Ascending aorta (tissue), 2 donors: ENCODE data around the gene CAPN9. TPM values are rescaled to one million over a fixed set of nuclear protein-coding genes. Genes with fewer than 3 reads are reported as not detected.

Experiments used
- DNase-seq, 2 donors: peaks; one replicate each; pipeline ENCODE4 v3.0.0-alpha.2; 2019; ENCODE audit warnings: low spot score in 2 of 2
- H3K27ac ChIP-seq, 2 donors: fragments of 200-600 bp; sonication (generic); one replicate each; pipeline ENCODE4 v1.5.1; 2016 to 2017; ENCODE audit warnings: mild to moderate bottlenecking in 1 of 2
- H3K27me3 ChIP-seq: fragments of 200-600 bp; sonication (generic); one replicate; pipeline ENCODE4 v1.5.1; 2017
- H3K36me3 ChIP-seq, 2 donors: fragments of 200-600 bp; sonication (generic); one replicate each; pipeline ENCODE4 v1.5.1; 2016
- H3K4me1 ChIP-seq, 2 donors: fragments of 200-600 bp; sonication (generic); one replicate each; pipeline ENCODE4 v1.5.1; 2016 to 2017; ENCODE audit warnings: mild to moderate bottlenecking in 1 of 2
- H3K4me3 ChIP-seq, 2 donors: fragments of 200-600 bp; sonication (generic); one replicate each; pipeline ENCODE4 v1.5.1; 2016 to 2017; ENCODE audit warnings: mild to moderate bottlenecking in 1 of 2
- H3K9me3 ChIP-seq, 2 donors: fragments of 200-600 bp; sonication (generic); one replicate each; pipeline ENCODE4 v1.5.1; 2016
- intact Hi-C: fragments of 100-400 bp; cut with DNase I; formaldehyde crosslinking; loops from one replicate; pipeline ENCODE4 v1.15.1; 2023
- total RNA-seq: library from RNA; depleted of rRNA; stranded (reverse); fragments of >200 nt; gene quantifications from one replicate; pipeline ENCODE4 v1.1.0, GENCODE V29; 2016
- TF ChIP-seq, protein P1 (sequence below), 3 experiments: fragments of 200-600 bp in 2 of 3; fragments of 450-650 bp in 1 of 3; sonication (generic) in 2 of 3; IDR thresholded peaks; one replicate each; pipeline ENCODE4 v1.5.1; 2016 to 2019; ENCODE audit warnings: antibody characterized with exemption in 3 of 3, mild to moderate bottlenecking in 1 of 3, moderate library complexity in 1 of 3

The CAPN9 gene
- total RNA-seq, 1 donor from 2014 or later, result not detected

GRCh38 chr1:230794871-230795605, 47.9 kb downstream of the CAPN9 start:
- no peaks in the 10 kb centered on the region for H3K4me1 ChIP-seq
- H3K4me3 ChIP-seq, result no peak overlapping the region
- H3K36me3 ChIP-seq, result no peaks in the 10 kb centered on the region
- no peak for DNase-seq
- TF ChIP-seq, protein P1, sequence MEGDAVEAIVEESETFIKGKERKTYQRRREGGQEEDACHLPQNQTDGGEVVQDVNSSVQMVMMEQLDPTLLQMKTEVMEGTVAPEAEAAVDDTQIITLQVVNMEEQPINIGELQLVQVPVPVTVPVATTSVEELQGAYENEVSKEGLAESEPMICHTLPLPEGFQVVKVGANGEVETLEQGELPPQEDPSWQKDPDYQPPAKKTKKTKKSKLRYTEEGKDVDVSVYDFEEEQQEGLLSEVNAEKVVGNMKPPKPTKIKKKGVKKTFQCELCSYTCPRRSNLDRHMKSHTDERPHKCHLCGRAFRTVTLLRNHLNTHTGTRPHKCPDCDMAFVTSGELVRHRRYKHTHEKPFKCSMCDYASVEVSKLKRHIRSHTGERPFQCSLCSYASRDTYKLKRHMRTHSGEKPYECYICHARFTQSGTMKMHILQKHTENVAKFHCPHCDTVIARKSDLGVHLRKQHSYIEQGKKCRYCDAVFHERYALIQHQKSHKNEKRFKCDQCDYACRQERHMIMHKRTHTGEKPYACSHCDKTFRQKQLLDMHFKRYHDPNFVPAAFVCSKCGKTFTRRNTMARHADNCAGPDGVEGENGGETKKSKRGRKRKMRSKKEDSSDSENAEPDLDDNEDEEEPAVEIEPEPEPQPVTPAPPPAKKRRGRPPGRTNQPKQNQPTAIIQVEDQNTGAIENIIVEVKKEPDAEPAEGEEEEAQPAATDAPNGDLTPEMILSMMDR (IDR thresholded peaks at IDR 0.05), result no peak
- H3K27ac ChIP-seq, result no peak overlapping the region
- no peaks in the 10 kb centered on the region for H3K27me3 ChIP-seq
- H3K9me3 ChIP-seq, result no peaks in the 10 kb centered on the region
- intact Hi-C loops, result no loop called here

DNA sequence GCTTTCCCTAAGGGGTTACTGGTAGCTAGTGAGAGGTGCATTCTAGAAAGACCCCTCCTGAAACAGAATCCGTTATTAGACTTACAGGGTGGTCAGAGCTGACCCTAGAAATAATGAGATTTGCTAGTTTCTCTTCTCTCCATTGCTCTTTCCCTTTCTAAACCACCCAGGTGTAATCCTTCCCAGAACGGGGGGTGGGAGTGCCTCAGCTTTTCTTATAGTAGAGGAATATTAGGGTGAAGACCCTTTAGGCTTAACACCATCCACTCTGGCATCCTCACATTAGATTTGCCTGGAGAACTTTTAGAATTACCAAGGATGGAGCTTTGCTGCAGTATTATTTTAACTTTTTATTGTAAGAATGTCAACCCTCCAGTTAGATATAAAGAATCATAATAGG, 49.4 kb downstream of the CAPN9 start:
- no peaks in the 10 kb centered on the region for H3K9me3 ChIP-seq
- TF ChIP-seq, protein P1 (IDR thresholded peaks at IDR 0.05), result no peak
- H3K36me3 ChIP-seq, result no peaks in the 10 kb centered on the region
- H3K4me3 ChIP-seq, result no peak overlapping the region
- intact Hi-C loops, result loop anchor here (1.0 kb wide), 1 partner anchor 415 kb away; no protein-coding TSS in a partner anchor
- no peak overlapping the region for H3K27ac ChIP-seq
- no peaks in the 10 kb centered on the region for H3K27me3 ChIP-seq
- no peaks in the 10 kb centered on the region for H3K4me1 ChIP-seq
- no peak for DNase-seq

DNA sequence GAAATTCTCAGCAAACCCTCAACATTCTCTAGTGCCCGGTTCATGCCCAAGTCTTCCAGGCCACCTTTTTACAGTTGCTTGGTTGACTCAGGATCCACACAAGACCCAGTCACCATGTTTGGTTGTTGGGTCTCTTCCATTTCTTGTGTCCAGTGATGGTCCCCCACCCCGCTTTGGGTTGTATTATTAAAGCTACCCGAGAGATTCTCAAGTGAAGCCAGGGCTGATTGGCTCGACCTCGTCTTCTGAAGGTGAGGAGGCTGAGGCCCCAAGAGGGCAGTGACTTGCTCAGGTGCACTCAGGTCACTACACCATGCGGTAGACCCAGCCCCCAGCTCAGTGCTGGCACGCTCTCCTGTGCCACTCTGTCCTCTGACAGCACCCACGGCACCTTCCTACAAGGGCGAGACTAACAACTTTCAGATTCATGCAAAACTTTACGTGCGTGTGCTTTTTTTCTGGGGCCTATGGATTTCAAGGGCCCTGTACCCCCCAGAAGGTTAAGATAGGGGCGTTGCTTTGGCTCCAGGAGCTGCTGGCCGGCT, 50.3 kb downstream of the CAPN9 start:
- intact Hi-C loops, result loop anchor here (1.0 kb wide), 1 partner anchor 414 kb away; no protein-coding TSS in a partner anchor
- no peaks in the 10 kb centered on the region for H3K27me3 ChIP-seq
- no peak for DNase-seq

DNA sequence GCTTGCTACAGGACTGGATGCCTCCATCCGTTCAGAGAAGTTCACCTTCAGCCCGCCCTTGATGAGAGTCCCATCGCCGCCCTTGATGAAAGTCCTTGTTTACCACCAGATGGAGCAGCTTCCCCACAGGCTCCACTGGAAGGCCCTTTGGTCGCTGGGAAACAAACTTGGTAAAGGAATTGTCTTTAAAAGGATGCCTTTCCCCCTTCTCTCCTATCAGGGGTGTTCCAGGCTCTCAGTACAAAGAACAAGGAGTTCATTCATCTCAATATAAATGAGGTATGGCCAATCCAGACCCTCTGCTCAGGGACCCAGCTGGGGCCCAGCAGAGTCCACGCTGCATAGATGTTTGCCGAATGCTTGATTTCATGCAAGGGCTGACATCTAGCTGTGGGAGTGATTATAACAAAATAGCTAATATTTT, 50.8 kb downstream of the CAPN9 start:
- Histone ChIP-seq H3K4me3 (no peak overlapping the region), H3K36me3 (no peaks in the 10 kb centered on the region), H3K27ac (no peak overlapping the region), H3K9me3 (no peaks in the 10 kb centered on the region), H3K27me3 (no peaks in the 10 kb centered on the region), H3K4me1 (no peaks in the 10 kb centered on the region)
- DNase-seq, result peak in 1 of 2 donors; percentile 79
- intact Hi-C loops, result loop anchor here (1.0 to 2.0 kb wide), 4 partner anchors 71 to 413 kb away; partner anchors contain the start of genes ARV1 and C1orf198
- TF ChIP-seq, protein P1 (IDR thresholded peaks at IDR 0.05), result peak; percentile 73 to 90 (median 78)

More for the DNA sequence above, 50.3 kb downstream of the CAPN9 start:
- TF ChIP-seq, protein P1 (IDR thresholded peaks at IDR 0.05), result no peak
- Histone ChIP-seq H3K27ac (no peak overlapping the region), H3K9me3 (no peaks in the 10 kb centered on the region), H3K4me3 (no peak overlapping the region), H3K36me3 (no peaks in the 10 kb centered on the region), H3K4me1 (no peaks in the 10 kb centered on the region)

GRCh38 chr1:230798491-230798890, 51.3 kb downstream of the CAPN9 start:
- H3K36me3 ChIP-seq, result no peaks in the 10 kb centered on the region
- no peaks in the 10 kb centered on the region for H3K9me3 ChIP-seq
- H3K4me3 ChIP-seq, result no peak overlapping the region
- intact Hi-C loops, result loop anchor here (1.0 to 2.0 kb wide), 3 partner anchors 70 to 181 kb away; partner anchors contain the start of genes ARV1 and C1orf198
- TF ChIP-seq, protein P1 (IDR thresholded peaks at IDR 0.05), result no peak
- no peak overlapping the region for H3K27ac ChIP-seq
- H3K4me1 ChIP-seq, result no peaks in the 10 kb centered on the region
- DNase-seq, result no peak
- H3K27me3 ChIP-seq, result no peaks in the 10 kb centered on the region
